ENCODE measurements around the gene GIGYF2. TPM values are rescaled to one million over a fixed set of nuclear protein-coding genes. Genes with fewer than 3 reads are reported as not detected.
A peak's percentile ranks its signal among the peaks of the same experiment; 100 is the strongest.

Gene GIGYF2
- total and polyA plus RNA-seq, 8 donors = 17.4 to 50.9 (median 41.0) TPM

- intact Hi-C loops (cut with DNase I) = no loop called here
- FAIRE-seq (no peak), DNase-seq (no peak)
Measured at GRCh38 chr2:232888099-232888836, 191.1 kb downstream of the GIGYF2 start.

GRCh38 chr2:232888839-232889529 is 191.9 kb downstream of the GIGYF2 start:
- Histone ChIP-seq H3K36me3 (no peaks in the 10 kb centered on the region), H3K4me1 (peaks cover 0 to 10% (median 6%) of the 10 kb centered on the region in 3 donors), H3K4me3 (no peak overlapping the region), H3K9me3 (no peaks in the 10 kb centered on the region), H3K27me3 (no peaks in the 10 kb centered on the region), H3K27ac (no peak overlapping the region)
- intact Hi-C loops (cut with DNase I) = no loop called here
- no peak for TF ChIP-seq CTCF (IDR thresholded peaks at IDR 0.05)
- ATAC-seq (no peak), FAIRE-seq (no peak), DNase-seq (peak in 1 of 6 donors; percentile 39)
- WGBS, 2 donors = 81 to 85% methylated on average over 14 of the region's 14 CpGs

More at GRCh38 chr2:232888099-232888836, 191.1 kb downstream of the GIGYF2 start:
- Histone ChIP-seq H3K27me3 (no peaks in the 10 kb centered on the region), H3K9me3 (no peaks in the 10 kb centered on the region), H3K4me3 (no peak overlapping the region), H3K27ac (no peak overlapping the region), H3K36me3 (no peaks in the 10 kb centered on the region), H3K4me1 (peaks cover 0 to 10% (median 6%) of the 10 kb centered on the region in 3 donors)
- ATAC-seq = no peak
- WGBS, 2 donors = 74 to 88% methylated on average over 21 of the region's 21 CpGs
- no peak for TF ChIP-seq CTCF (IDR thresholded peaks at IDR 0.05)

GRCh38 chr2:232889876-232890401 is 192.8 kb downstream of the GIGYF2 start:
- WGBS, 2 donors = 86 to 95% methylated on average over 5 of the region's 5 CpGs

GRCh38 chr2:232890536-232890895 is 193.4 kb downstream of the GIGYF2 start:
- no peak for TF ChIP-seq CTCF (IDR thresholded peaks at IDR 0.05)
- ATAC-seq (no peak), DNase-seq (no peak), FAIRE-seq (no peak)
- Histone ChIP-seq H3K9me3 (no peaks in the 10 kb centered on the region), H3K36me3 (no peaks in the 10 kb centered on the region), H3K27ac (peak overlapping the region in 1 of 4 donors; percentile 50), H3K27me3 (no peaks in the 10 kb centered on the region), H3K4me1 (peaks cover 0 to 10% (median 6%) of the 10 kb centered on the region in 3 donors), H3K4me3 (no peak overlapping the region)
- intact Hi-C loops (cut with DNase I) = no loop called here
- 83 to 89% methylated on average over 11 of the region's 11 CpGs for WGBS, 2 donors

More at GRCh38 chr2:232889876-232890401, 192.8 kb downstream of the GIGYF2 start:
- H3K27ac ChIP-seq = no peak overlapping the region
- no peaks in the 10 kb centered on the region for H3K27me3 ChIP-seq
- FAIRE-seq = no peak
- intact Hi-C loops (cut with DNase I) = no loop called here
- no peak for TF ChIP-seq CTCF (IDR thresholded peaks at IDR 0.05)
- no peaks in the 10 kb centered on the region for H3K36me3 ChIP-seq
- no peaks in the 10 kb centered on the region for H3K9me3 ChIP-seq
- peak in 2 of 6 donors; percentile 33 to 51 for DNase-seq
- no peak overlapping the region for H3K4me3 ChIP-seq
- ATAC-seq = no peak
- H3K4me1 ChIP-seq = peaks cover 0 to 10% (median 6%) of the 10 kb centered on the region in 3 donors

Data from pancreas (tissue), 10 donors.